Measurements from ENCODE around the gene PRKG1.
"Not testable (repeated sequence)": the region's sequence is repeated elsewhere in the genome, so short reads cannot be mapped to it uniquely, and the experiment has no call there.

PRKG1 gene

DNA sequence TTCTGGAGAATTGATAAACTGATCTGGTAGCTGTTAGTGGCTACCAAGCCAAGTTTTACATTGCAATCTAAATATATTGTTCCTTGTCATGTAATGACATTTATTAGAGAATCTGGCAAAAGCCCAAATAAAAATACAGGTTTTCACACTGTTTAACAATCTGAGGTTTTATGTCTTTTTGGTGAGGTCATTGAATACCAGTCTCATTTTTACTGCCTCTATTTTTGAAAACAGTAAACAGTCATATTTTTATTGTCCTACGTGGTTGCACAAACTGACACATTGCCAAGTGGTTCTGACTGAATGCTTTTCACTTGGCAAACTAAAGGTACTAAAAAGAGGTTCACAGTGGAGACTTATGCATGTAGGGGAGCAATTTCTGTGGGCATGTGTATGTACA is 157.5 kb downstream of the PRKG1 start:
- DNase-seq, result no peak

DNA sequence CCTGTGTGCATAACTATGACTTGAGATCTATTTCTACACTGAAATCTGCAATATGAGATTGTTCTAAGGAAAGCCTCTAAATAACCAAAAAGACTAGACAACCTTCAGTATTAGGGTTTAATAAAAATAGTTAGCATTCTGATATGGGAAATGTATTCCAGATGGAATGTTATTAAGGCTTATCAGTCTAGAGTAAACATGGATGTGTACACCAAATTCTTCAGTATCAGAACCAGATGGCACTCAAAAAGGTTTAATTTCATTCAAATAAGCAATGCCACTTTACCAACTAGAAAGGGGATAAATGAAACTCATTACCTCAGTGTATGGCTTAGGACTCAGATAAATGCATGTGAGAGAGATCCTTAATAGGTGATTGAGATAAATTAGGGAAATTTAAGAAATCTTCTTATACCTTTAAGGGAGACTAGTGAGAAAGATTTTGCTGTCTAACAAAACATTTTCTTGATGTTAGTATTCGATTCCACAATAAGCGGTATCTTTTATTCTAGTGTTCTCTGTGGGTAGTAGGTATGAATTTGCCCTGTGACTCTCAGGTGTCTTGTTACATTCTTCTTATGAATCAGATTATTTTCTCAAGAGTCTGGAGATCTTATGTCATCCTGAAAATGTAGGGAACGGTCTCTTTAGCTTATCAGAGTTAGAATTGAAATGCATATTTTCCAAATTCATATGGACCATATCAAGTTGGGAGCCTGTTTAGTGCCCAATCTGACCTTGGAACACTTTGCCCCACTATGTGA is 159.2 kb downstream of the PRKG1 start:
- DNase-seq, result no peak

DNA sequence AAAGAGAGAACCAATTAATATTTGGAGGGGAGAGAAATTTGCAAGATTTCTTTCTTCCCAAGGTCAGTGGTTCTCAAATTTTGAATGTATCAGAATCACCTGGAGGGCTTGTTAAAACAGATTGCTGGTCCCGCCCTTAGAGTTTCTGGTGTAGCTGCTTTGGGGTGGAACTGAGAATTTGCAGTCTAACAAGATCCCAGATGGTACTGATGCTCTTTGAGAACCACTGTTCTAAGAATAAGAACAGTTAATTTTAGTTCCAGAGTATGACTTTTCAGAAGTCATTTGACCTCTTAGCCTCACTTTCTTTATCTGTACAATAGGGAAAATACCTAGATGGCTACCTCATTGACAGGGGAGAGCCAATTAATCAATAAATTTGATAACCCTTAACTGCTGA is 161.6 kb downstream of the PRKG1 start:
- no peak for DNase-seq

DNA sequence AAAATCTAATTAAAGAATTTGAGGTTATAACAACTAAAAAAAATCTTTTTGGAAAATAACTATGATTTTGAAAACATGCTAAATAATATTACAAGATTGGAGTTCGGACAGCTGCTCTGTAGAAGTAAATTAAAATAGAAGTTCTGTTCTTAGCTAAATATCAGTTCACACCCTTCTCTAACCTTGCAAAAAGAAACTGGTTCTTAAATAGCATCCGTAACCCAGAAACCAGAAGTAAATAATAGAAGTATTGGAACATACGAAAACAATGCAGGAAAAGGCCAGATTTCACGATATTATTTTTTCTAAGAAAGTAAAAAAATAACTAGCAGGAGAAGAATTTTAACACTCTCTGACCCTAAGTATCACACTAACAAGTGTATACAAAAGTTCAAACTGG is 164.7 kb downstream of the PRKG1 start:
- DNase-seq, result no peak

DNA sequence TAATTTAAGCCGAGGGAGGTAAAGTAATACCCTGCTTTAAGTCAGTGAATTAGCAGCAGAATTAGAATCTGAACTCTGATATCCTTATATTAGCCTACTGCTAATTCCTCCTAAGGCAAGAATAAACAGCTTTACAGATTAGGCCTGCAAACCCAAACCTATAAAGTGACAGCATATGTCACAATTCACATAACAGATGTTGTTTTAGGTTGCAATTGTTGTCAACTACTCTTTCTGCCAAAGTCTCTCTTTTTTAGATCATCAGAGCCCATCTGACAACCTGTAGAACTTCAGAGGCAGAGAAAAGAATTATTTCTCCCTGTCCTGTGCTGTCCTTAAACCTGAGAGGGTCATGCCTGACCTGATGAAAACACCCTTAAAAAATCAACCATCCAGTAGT is 167.2 kb downstream of the PRKG1 start:
- no peak for DNase-seq

DNA sequence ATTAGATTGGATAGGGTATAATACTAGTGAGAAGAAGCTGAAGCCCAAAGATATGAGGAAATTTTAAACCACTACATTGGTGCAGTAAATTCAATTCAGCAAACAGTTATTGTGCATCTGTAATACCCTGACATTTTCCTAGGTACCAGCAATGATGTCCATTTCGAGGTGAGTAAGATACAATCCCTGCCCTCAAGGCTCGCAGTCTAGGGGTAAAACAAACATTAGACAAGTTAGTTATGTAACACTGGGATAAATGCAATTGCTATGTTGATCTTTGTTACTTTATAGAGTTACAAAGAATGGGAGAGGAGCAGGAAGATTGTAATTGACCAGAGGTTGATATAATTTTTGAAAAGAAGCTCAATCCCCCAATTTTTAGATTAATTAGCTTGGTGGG is 168.1 kb downstream of the PRKG1 start:
- no peak for DNase-seq

DNA sequence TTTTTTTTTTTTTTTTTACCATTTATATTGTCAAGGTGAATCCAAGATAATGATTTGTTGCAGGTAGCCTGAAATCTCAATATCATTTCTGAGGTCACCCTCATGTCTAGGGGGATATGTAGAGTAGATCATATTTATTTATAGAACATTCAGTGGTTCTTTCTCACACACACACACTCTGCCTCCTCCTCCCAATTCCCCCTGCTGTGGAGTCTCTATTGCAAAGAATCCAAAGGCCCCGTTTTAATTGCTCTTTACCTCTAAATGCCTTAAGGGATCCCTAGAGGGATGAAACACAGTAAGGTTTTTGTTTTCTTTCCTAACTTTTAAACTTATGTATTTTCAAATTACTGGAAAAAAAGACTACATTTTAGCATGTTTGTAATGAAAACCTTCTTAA is 170.0 kb downstream of the PRKG1 start:
- no peak for DNase-seq

DNA sequence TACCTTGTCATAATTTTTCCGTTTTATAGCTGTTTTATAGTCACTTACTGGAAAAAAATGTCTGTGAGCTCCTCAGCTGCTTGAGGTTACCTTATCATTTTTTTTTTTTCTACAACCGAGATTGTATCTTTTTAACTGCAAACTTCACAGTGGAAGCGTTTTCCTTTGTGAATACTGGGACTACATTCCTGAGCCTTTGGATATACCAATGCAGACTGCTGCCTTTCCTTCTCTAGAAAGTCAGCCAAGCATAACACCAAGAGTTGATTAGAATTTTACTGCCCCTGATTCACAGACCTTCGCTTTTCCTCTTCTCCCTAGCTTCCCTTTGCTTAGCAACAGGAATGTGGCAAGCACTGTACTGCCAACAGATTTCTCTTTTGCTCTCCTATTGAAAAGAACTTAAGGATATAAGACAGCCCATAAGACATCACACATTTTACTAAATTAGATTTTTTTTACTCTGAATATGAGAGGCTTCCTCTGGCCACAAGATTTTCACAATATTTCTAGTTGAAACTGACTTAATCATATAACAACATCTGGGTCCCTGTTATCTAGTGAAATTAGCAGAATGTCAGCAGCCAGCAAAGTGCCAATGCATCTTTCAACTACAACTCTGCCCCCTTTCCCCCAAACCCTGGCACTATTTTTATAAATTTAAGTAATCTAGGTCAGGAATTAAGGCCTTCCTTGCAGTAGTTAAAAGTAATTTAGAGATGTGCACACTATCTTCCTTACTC is 170.6 kb downstream of the PRKG1 start:
- DNase-seq, result no peak

DNA sequence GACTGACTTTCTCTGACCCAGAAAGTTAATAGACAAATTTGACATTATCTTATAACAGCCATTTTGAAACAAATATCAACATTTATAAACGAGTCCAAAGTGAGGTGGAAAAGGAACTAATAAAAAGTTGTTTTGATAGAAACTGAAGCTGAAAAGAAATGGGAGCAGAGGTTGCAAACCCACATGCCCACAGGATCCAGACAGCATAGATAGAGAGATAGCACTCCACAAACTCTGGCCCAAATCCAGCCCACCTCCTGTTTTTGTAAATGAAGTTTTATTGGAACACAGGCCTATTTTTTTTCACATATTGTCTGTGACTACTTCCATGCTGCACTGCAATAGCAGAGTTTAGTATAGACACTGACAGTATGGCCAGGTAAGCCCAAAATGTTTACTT is 171.9 kb downstream of the PRKG1 start:
- no peak for DNase-seq

DNA sequence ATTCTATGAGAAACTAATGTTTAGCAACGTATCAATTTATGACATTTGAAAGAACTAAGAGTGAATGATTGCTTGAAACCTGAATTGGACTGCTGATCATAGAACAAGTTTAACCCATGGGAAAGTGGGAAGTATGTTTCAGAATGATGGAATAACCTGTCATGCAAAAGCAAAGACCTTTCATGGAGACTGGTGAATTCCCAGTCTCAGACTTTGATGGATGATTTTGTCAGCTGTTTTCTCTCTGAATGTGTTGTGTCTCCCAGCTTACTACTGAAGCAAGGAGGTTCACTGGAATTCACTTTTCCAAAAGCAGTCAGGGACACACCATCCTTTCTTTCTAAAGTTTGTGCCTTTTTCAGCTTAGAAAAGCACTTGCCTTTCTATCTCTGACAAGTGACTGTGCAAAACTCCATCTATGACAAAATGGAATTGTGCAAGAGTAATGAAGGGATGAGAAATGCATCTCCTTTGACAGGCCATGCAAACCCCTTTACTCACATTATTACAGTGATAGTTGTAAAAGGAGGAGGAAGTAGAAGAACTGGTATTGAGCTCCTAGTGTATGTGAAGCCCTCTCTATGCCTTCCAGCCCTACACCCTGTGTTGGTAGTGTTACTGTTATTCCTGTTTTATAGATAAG is 176.1 kb downstream of the PRKG1 start:
- no peak for DNase-seq

DNA sequence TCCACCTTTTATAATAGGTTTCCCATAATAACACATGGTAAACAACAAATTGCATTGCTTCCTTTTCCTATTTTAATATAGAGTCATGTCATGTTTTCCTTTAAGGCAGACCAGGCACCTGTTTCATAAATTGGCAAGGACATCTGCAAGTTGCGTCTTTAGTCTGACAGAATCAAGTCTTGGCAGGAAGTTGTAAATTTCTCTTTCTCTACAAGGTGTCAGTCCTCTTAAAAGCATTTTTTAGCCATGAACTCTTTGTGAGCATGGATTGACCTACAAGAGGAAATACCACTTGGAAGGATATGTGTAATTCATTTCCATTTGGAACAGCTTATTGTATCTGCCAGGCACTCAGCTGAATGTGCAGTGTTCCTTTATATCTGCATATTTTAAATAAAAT is 176.8 kb downstream of the PRKG1 start:
- DNase-seq, result no peak

DNA sequence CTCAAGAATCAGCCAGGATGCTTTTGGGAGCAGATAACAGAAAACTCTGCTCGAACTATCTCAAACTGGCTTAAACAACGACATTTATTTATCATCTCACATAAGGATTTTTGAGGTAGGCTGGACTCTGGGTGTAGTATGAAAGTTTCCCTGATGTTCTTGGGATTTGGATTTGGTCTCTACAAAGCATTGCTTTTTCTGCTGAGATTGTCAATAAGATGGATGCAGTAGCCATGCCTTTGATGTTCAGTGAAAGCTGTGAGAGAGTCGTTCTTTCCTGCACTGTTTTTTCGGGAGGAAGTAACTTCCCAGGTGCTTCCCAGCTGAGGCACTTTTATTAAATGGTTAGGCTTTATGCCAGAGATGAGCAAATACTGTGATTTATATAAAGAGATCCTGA is 181.1 kb downstream of the PRKG1 start:
- DNase-seq, result no peak

DNA sequence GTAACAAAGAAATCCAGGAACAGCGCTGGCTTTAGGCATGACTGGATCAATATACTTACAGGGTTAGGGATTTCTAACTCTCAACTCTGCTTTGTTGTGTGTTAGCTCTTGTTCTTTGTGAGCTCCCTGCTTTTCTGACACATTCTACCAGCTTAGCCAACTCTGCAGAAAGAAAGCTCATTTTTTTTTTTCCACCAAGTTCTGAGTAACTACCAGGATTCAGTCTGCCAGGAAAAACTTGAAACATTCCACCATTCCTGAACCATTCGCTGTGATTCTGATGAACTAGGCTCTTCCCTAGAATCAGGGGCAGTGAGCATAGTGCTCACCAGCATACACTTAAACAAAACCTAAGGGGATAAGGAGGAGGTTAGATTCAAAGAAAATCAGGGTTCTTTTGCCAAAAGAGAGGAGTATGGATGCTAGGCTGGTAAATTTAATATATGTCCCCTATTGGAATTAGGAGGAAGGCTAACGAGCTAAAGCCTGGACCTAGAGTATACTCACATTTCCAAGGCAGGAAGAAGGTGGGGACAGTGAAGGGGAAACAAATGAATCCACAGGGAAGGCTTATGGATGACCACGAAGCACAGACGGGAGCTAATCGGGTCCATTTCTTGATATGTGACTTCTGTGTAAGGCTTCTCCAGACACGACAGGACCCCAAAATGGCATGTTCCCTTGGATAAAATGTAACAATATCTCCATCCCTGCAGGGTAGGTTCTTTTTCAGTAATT is 183.4 kb downstream of the PRKG1 start:
- no peak for DNase-seq

DNA sequence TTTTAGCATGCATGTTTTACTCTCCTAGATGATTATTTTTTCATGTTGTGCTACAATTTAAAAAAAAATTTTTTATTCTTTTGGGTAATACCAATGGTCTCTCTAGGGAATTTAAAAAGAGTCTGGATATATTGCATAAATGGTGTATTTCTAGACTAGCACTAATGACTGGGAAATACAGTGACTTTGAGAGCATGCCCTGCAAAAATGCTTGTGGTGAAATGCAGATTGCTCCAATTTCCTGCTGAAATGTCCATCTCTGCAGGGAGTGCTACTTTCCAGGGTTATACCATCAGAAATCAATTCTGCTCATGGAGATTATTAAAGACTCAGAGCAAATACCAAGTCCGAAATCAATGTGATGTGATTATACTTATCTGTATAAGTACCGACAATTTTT is 186.1 kb downstream of the PRKG1 start:
- no peak for DNase-seq

DNA sequence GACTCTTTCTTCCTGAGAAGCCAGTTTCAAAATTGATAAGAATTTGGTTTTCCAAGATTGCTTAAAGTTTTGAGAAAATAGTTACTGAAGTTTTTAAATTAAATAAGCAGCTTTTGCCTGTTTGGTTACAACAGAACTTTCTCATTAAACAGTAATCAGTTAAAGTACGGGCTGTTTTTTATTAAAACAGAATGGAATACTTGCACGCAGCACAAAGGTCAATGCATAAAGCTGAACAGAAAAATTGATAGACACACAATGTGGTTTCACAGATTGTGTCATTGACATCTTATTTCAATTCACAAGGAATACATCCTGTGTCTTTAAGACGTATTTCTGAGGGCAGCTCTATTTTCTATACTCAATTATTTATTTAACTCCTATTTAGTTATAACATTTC is 192.2 kb downstream of the PRKG1 start:
- DNase-seq, result no peak

DNA sequence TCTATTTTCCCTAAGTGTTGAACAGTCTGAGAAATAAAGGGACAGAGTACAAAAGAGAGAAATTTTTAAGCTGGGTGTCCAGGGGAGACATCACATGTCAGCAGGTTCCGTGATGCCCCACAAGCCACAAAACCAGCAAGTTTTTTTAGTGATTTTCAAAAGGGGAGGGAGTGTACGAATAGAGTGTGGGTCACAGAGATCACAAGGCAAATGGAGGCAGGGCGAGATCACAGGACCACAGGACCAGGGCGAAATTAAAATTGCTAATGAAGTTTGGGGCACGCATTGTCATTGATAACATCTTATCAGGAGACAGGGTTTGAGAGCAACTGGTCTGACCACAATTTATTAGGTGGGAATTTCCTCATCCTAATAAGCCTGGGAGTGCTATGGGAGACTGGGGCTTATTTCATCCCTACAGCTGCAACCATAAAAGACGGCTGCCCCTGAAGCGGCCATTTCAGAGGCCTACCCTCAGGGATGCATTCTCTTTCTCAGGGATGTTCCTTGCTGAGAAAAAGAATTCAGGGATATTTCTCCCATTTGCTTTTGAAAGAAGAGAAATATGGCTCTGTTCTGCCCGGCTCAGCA is 193.8 kb downstream of the PRKG1 start:
- not testable (repeated sequence) for DNase-seq

DNA sequence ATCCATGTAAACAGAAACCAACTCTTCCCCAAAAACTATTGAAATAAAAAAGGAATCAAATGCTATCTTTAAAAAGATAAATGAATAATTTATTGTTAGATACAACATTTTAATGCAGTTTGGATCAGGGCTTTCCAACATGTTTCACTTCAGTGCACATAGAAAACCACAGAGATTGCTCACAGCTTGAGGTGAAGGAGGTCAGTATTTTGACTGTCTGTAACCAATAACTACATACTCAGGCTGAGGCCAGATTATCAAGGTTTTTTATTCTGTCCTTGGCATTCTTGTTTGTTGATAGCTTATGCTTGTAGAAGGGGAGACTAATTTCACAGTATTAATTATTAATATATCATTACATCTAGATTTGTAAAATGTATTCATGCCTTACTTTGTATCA is 195.5 kb downstream of the PRKG1 start:
- no peak for DNase-seq

DNA sequence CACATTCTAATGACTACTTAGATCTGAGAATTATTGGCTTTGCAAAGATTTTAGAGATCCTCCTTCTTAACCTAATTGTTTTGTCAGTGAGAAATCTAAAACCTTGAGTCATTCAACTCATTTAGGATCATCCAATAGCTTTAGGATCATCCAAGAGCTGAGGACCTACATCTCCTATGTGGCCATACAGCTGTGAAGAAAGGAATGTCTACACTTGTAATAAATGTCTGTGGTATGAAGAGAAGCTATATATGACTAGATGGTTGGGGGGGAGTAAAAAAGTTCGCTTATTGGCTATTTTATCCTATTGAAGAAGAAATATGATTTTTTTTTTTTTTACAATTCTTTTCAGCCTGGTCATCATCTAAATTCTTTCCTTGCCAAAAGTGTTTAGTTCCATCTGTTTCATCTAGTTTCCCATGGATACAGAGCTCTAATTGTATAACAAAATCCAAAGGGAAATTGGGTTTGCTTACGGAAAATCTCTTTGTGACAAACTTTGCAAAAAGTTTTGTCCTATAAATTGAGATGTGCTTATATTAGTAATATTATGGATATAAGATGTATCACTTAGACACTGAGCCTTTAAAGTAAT is 196.7 kb downstream of the PRKG1 start:
- no peak for DNase-seq

DNA sequence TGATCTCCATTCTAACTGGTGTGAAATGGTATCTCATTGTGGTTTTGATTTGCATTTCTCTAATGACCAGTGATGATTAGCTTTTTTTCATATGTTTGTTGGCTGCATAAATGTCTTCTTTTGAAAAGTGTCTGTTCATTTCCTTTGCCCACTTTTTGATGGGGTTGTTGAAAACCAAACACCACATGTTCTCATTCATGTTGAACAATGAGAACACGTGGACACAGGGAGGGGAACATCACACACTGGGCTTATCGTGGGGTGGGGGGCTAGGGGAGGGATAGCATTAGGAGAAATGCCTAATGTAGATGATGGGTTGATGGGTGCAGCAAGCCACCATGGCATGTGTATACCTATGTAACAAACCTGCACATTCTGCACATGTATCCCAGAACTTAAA is 197.8 kb downstream of the PRKG1 start:
- not testable (repeated sequence) for DNase-seq

DNA sequence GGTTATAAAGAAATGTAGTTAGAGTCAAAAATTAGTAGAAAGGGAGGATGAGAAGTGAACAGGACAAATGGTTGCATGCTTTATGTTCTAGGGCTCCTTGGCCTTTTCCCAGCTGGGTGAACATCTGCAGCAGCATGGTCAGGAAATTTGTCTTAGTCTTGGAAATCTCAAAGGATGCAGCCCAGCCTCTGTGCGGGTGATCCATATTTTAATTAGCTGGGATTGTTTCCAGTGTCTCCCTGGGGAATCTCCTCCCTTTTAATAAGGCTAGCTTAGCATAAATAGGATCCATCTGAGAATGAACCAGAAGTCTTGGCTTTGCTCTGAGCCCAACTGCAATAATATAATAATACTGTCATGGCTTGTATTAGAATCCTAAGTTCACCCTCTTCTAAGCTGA is 198.3 kb downstream of the PRKG1 start:
- no peak for DNase-seq

DNA sequence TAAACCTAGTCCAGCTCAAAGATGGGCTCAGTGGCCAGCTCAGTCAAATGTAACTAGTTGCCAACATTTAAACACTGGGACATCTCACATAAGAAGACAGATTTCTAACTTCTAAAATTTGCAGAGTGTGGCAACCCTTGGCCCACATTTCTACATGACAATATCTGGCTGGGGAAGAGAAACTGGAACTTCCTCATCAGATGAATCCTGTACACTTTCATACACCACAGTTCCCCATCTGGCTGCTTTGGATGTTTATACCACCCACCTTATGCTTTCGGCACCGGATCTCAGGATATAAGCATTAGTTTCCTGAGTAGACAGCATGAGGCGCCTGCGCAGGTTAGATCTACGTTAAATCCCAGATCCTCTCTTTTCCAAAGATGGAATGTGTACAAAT is 199.3 kb downstream of the PRKG1 start:
- DNase-seq, result no peak

DNA sequence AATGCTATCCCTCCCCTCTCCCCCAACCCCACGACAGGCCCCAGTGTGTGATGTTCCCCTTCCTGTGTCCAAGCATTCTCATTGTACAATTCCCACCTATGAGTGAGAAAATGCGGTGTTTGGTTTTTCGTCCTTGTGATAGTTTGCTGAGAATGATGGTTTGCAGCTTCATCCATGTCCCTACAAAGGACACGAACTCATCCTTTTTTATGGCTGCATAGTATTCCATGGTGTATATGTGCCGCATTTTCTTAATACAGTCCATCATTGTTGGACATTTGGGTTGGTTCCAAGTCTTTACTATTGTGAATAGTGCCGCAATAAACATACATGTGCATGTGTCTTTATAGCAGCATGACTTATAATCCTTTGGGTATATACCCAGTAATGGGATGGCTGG is 201.8 kb downstream of the PRKG1 start:
- not testable (repeated sequence) for DNase-seq

DNA sequence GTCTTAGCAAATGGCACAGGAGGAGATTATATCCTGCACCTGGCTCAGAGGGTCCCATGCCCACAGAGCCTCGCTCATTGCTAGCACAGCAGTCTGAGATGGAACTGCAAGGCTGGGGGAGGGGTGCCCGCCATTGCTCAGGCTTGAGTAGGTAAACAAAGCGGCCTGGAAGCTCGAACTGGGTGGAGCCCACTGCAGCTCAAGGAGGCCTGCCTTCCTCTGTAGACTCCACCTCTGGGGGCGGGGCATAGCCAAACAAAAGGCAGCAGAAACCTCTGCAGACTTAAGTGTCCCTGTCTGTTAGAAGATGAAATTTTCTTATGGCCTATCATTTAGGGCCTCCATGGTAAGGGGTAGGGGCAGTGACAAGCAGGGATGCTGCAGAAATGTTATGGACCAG is 207.1 kb downstream of the PRKG1 start:
- not testable (repeated sequence) for DNase-seq
